ENCODE results near the gene TBC1D16.

The TBC1D16 gene

DNA sequence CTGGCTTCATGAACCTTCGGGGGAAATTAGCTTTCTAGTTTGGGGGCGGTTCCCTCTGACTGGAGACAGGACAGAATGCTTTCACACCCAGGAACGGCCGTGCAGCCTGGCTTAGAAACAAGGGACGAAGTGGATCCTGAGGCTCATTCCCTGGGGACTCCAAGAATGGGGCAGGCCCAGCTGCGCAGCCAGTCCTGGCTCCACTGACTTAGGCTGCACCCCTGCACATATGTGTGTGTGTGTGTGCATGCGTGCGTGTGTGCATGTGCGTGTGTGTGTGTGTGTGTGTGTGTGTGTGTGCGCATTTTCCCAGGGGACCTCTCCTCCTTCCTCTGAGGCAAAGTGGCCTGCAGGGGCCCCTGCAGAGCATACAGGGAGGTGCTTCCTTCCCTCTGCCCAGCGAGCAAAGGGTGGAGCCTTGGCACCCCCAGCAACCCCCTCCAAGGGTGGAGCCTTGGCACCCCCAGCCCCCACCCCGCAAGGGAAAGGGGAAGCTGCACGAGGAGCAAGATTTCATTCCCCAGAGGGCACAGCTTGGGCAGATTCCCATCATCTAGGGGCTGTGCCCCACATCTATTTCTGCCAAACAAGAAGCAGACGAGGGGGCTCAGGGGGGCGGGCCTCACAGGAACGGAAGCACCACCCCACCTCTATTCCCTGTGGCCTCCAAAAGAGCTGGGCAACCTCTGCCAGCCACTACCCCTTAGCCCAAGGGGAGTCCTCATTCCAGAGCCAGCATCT, 98.9 kb downstream of the TBC1D16 start:
- DNase-seq: no peak

DNA sequence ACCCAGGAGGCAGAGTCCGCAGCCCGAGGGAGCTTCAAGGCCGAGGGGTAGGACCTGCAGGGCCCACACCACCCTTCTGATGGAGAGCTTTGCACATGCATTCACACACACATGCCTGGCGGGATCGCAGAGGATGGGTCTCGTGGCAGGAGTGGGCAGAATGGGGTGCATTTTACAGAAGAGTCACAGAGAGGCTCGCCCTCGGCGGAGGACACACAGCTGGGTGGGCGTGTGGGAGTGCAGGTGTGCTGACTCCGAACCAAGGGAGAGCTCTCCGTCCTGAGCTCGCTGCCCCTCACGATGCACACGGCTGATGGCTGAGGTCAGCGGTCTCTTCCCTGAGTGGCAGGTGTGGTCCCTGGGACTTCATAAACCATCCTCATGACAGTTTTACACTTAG, 99.6 kb downstream of the TBC1D16 start:
- DNase-seq: no peak

DNA sequence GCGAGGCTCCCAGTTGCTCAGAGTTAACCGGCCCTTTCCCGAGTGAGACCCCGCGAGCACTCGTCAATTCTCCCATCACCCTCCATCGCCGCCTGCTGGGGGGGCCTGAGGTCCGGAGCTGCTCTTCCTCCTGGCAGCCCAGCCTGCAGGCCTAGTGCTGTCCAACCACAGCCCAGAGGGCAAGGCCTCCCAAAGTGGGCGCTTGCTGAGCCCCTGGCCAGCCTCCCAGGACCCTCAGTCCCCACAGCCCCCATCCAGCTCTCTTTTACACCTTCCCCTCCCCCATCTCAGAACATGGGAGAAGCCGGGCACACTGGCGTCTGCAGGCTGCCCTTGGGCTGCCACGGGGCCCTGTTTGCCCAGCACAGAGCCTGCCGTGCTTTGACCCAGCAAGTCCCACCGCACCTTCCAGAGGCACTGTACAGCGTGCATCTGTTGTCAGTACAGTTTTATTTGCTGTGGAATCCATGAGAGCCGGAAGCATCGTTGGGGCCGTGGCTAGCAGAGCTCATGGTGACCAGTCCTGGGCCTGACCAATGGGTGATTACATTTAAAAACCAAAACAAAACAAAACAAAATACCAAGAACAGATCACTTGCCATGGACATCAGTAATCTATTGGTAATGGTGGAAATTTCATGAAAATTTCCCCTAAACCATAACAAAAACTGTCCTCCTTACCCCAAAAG, 100.3 kb downstream of the TBC1D16 start:
- no peak for DNase-seq

DNA sequence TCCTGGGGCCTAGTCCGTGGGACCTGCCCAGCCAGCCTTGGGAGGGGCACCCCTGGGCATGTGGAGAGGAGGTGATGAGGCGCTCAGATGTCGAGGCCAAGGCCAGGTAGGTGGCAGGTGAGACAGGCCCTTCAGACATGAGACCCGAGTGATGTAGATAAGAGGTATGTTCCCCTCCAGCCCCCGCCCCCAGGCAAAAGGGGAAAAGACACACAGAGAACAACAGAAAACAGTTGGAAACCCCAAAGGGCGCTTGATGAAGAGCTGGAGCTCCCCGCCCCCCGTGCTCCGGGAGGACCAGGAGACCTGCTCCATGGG, 101.1 kb downstream of the TBC1D16 start:
- DNase-seq: no peak

DNA sequence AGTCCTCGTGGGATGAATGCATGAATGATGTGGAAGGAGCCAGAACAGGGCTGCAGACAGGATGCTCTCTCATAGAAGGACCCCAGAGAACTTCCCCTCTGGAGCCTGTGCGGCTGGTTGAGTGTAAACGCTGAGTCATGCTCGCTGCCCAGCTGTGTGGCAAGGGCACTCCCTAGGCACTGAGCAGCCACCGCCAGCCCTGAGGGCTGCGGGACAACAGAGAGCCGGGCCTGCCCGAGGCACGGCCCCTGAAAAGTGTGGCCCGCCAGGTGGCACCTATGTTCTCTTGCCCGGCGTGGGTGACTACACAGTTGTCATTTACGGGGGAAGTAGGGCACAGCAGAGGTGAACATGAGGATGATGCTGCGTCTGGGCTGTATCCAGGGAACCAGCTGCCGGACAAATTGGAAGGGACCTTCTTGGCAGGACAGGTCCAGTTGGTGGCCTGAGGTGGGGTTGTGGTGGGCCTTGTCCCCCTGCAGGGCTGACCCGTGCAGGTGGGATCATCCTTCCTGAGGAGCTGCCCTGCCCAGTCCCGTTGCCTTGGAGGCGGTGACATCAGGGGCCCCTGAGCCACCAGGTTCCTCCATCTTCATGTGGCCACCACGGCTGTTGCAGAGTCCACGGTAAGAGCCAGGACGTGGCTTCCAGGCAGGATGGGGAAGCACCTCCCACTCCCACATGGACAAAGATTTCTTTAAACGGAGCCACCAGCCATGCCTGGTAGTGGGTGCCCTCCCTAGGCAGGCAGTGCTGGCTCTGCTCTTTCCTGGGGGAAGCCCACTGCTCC, 101.6 kb downstream of the TBC1D16 start:
- DNase-seq: no peak

DNA sequence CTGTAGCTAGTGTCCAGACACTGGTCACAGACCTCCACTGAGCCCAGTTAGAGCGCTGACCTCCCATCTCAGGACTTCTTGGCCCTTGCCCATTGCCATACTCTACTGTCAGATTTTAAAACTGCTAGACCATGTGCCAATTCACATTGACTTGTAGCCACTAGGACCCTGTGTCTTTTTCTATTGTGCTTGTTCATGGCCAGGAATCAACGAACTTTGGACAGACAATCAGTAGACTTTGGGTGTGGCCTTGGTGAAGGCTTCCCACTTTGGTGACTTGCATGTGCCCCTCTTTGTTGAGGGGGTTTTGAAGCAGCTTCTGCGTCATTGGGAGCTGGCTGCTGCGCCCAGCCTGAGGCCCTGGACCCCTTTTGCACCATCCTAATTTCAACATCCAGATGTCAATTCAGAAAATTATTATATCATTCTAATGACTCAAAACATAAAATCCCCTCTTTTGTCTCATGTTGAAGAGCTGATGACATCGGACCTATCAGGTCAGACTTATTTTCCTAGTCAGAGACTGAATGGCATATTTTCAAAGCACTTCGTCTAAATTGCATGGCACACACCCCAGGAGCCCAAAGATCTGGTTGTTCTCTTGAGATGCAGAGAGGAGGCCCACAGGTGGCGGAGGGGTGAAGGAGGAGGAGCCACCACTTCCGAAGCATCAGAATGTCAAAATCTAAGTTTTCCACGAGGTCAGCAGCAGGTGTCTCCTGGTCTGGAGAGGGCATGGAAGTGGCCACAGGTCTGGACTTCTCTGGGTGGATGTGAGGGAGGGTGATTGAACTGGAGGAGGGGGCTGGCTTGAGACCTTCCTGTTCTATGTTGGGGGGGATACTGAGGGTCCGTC, 103.0 kb downstream of the TBC1D16 start:
- DNase-seq: no peak

DNA sequence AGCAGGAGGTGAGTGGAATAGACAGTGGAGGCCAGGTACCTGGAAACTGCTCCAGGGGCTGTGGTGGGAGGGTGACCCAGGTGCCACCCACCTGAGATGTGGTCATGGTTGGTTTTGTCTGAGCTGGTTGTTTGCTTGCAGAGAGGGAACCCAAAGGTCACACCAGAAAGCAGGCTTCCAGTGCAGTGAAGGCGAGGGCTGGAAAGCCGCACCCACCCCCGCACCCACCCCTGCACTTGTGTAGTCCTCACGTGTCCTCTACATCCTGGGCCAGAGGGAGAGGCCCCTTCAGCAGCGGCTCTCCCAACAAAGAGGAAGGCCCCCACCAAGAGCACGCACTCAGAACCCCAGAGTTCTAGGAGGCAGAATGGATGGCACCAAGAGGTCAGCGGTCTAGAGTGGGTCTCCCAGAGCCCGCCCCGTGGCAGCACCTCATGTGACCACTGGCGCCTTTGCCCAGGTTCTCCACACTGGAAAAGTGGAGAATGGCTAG, 103.8 kb downstream of the TBC1D16 start:
- no peak for DNase-seq

DNA sequence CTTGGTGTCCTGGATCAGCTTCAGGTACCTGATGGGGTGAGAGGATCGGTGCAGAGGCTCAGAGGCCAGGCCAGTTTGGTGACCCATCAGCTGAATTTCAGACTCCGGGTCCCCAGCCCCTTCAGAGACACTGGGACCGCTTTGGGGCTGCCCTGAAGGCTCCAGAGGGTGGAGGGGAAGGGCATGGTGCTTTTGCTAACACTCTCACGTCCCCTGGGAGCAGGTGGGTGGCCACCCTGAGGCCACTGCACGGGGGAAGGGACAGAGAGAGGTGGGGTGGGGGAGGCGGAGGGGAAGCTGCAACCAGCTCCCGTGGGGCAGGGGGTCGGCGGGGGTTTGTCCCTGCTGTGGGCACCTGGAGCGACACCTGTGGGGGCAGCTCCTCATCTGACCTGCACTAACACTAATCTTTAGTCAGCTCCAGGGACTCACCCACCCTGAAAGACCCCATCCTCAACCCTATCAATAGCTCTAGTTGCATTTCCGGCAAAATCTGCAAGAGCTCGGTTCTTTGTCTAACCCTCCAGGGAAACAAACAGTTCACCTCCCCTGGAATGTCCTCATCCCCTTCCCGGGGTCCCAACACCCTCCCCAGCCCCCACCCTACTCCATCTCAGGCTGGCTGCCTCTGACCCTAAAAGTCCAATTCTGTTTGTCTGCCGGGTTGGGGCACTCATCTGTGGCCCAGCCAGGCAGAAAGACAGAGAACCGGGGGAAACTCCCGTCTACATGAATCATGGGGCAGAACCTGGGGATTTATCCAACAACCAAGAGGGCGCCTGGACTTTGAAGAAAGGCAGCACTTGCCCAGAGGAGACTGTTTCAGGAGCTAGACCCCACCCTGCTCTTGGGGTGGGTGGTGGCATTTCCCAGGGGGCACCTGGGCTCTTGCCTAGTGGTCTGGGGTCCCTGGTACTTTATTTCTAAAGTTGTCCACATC, 104.5 kb downstream of the TBC1D16 start:
- DNase-seq: no peak

DNA sequence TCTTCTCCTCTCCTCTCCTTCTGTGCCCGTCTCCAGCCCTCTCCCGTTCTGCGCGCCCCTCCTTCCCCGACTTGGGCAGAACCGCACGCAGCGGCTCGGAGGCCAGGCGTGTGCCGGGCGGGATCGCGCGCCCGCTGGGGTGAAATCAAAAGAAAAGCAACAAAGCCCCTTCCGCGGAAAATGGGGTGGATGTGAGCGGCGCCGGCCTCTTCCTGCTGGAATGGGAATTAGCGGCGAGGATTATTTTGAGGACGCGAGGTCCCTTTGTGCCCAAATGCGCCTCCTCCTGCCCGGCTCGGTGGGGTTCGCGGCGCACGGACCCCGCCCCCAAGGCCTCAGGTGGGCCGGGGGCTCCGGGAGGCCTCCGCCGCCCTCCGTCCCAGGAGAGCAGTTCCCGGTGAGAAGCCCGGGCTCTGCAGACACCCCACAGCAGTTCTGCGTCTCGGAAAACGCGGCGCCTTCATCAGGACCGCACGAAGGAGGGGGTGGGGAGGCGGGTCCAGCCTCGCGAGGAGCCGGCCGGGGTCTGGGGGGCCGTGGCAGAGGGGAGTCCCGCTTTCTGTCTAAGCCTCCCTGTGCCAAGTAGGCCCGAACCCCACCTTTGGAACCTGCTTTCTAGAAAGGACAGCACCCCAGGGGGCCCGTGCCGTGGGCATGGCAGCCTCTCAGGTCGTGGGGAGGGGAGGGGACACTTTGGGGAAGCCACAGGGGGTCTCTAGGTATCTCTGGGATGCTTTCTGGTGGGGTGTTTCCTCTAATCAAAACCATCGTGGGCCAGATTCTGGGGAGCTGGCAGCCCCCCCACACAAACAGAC, 105.4 kb downstream of the TBC1D16 start:
- no peak for DNase-seq

DNA sequence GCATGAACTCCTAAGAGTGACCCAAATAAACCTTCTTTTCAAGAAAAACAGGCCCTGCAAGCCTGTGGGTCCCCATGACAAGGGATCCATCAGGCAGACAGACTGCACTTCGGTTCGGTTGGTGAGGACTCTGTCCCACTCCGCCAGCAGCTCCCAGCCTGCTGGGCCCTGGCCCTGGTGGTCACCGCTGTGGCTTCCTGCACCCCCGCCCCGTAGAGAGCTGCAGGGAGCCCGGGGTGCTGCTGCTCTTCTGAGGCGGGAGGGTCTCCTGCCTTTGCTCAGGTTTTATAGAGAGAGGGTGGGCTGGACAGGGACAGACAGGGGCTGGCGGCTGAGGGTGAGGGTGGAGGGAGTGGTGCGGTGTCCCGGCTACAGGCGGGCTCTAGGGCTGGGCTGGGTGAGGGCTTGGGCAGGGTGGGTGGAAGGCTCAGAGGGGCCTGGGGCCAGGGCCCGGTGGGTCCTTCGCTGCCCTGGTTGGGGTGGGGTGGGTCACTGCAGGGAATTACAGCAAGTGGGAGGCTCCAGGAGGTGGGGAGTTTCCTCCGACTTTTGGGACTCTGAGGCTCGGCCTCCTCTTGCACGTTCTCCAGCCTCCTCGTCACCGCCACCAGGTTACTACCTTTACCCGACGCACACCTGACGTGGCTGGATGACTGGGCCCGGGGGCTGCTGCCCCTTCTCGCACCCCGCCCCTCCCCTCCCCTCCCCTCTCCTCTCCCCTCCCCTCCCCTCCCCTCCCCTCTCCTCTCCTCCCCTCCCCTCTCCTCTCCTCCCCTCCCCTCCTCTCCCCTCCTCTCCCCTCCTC, 106.2 kb downstream of the TBC1D16 start:
- no peak for DNase-seq

DNA sequence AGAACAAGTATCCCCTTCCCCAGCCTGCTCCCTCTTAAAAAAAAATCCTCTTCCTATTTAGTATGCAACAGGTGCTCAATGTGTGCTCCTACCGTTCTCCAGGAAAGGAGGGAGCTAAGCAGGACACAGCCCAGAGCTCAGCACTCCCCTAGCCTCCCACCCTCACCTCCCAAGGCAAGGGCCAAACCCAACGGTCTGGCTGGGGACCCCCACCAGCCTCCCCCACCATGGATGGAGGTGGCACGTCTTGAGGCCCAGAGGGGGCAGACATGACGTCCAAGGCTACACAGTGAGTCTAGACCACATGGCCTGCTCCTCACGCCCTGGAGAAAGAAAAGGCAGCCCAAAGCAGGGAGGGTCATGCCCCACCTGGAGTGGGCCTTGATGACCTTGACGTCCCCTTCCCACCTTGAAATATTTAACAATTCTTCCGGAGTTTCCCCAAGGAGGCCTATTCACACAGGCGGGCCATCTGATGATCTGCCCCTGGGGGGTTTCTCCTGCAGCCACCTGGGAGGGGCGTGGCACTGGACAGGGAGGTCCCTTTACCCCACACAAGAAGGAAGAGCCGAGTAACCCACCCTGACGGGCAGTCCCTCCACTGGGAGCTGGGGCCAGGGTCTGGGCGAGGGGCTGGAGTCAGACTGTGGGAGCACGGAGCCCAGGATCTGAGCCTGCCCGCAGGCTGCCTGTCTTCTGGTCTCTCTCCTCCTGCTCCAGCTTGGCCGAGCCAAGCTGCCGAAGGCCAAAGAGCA, 107.0 kb downstream of the TBC1D16 start:
- DNase-seq: no peak

DNA sequence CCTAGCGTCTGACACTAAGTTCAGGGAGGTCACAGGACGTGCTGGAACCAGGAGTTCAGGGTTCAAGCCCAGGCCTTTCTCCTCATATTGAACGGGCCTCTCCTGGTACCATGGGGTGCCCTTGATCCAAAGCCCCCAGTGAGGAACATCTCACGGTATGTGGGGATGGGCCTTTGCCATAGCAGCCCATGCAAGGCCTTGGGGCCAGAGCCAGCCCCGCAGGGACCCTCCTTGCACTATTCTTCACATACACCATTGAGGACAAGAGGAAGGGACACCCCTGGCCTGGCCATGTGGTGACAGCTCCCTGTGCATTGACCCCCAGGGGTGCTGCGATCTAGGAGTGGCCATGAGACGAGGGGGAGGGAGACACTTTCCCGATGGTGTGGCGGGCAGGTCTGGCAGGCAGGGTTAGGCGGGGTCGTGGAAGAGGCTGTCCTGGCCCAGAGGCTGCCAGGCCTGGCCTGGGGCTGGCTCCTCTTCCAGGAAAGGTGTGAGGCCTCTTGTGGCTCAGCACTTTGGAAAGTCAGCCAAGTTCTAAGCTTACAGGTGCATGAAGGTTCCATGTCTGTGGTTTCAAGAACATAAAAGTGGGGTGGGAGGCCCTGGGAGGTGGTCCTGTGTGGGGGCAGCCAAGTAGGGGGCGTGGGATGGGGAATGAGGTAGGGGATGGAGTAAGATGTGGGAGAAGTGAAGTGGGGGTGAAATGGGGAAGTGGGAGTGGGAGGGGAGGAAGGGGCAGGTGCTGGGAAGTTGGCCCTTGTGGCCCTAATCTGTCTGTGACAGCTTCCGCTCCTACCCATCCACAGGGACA, 107.8 kb downstream of the TBC1D16 start:
- no peak for DNase-seq

DNA sequence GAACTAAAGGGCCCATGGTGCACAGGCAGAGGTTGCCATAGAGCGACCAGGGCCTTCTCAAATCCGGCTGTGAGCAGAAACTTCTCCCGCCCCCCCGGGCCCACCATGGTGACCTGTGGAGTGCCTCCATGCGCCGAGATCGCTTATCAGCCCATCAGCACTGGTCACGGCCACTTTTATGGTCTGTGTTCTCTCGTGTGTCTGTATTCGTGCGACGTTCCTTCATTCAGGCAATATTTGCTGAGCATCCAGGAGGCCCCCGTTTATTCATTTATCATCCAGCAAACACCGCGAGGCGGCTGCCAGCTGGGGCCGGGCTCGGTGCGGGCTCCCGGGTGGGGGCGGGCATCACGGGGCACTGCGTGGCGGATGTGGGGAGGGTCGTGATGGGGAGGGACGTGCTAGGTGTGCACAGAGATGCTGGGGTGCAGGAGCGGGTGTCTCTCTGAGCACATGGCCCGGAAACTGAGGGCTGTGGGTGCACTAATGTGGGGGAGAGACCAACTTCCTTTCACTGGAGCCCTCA, 108.5 kb downstream of the TBC1D16 start:
- DNase-seq: no peak

DNA sequence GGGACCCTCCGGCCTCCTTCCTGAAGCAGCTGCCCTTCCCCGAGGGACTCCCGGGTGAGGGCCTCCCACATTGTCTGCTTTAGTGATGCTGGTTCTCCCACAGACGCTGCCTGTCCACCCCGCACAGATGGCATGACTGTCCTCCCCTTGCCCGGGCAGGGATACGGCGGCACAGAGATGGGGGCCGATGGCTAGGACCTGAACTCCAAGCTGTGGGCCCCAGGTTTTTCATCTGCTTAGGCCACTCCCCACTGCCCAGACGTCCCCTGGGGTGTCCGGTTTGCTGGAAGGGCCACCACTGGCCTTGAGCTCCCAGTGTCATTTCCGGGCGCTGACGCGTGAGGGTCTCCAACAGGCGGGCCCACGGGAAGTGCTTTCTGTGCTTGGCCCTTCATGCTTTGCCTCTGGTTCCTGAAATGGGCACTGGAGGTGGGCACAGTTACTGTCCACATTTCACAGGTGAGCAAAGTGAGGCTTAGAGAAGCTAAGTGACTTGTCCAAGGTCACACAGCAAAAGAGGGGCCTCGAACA, 109.0 kb downstream of the TBC1D16 start:
- DNase-seq: no peak

DNA sequence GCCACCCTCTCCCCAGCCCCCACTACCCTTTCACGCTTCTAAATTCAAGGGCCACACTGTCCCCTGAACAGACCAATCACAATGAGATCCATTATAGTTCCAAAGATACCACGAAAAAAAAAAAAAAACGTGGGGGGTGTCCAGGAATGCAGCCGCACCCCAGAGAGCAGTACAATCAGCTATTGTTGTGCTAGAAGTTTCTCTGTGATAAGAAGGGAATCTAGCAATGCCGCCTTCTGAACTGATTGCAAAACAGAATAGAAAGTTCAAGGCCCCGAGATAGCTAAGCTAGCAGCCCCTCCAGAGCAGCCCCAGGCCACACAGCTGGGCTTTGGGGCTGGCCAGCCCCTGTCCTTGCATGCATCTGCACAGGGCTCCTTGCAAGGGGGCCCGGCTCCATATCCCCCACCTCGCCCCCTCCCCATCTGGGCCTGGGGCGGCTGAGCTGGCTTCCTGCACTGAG, 109.5 kb downstream of the TBC1D16 start:
- no peak for DNase-seq

DNA sequence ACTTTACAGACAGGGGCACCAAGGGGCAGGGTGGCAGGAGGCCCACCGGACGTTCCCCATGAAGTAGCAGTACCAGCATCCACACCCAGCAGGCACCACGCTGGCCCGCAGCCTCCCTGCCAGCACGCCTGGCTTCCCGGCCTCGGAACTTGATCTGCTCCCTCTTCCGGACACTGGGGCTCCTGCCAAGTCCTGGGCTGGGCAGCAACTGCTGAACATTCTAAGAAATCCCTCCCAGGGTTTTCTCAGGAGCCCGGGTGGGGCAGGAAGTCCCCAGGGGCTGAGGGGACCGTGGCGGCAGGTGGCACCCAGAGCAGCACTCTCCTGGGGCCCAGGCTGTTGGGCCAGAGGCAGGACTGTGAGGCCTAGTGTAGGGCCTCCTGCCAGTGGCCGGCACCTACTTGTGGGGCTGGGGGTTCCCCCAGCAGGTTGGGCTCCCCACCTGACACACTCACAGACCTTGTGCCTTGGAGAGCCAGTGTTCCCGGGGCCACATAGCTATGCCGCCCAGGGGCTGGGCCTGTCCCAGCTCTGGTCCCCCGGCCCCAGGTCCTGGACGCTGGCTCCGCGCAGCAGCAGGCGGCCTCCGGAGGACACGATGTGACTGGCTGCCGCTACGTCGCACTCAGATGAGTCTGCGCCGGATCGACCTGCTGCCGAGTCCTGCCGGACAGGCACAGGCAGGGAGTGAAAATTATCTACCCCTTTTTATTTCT, 110.3 kb downstream of the TBC1D16 start:
- DNase-seq: no peak

DNA sequence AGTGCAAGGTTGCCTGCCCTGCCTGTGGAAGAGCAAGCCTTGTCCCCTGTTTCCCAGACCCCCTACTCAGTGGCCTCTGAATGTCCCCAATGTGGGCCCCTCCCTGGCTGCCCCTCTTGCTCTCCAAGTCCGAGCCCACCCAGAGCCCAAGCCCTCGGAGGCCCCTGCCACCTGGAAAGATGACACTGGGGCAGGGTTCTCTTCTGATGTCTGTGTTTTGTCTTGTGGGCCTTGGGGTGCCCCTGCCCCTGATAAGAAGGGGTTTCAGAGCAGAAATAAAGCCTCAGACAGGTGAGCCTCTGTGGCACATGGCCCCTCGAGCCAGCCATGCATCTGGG, 111.1 kb downstream of the TBC1D16 start:
- DNase-seq: no peak

All from activated CD8-positive, alpha-beta memory T cell treated with anti-CD3 and anti-CD28 coated beads for 24 hours (primary cell).